HCT116 (cell line): Measurements from ENCODE around the gene LCMT1. TPM values are rescaled to one million over a fixed set of nuclear protein-coding genes. Genes with fewer than 3 reads are reported as not detected.

ENCODE experiments used
- ATAC-seq: fragments of 200-7000 bp; cut with Tn5 transposase; 2 replicates; pipeline ENCODE4 v1.9.1; 2020; ENCODE audit warnings: mild to moderate bottlenecking, moderate library complexity
- BruUV-seq: library from RNA; stranded (reverse); fragments of 400-500 nt; replicated peaks from 2 replicates; lab custom pipeline; 2021; lab: Mats Ljungman, UMichigan
- CTCF ChIA-PET: fragments of 300-600 bp; sonication (Branson Sonifier 250); formaldehyde crosslinking; loops from one replicate; lab custom pipeline; 2021; ENCODE audit warnings: antibody characterized with exemption; lab: Charles Lee
- POLR2A ChIA-PET: fragments of 300-600, 350-600 bp; sonication (Branson Sonifier 250); formaldehyde crosslinking; loops from one replicate; lab custom pipeline; 2021; ENCODE audit warnings: antibody characterized with exemption; lab: Charles Lee
- RAD21 ChIA-PET, 2 experiments: fragments of 300-600 bp; sonication (Branson Sonifier 250); formaldehyde crosslinking; loops; one replicate each; lab custom pipeline; 2023; ENCODE audit warnings: low total read pairs in 2 of 2; ENCODE audit not compliant: uncharacterized antibody in 2 of 2, unreplicated experiment in 2 of 2, low non-redundant PET in 1 of 2; lab: Charles Lee
- DNase-seq: peaks from one replicate; pipeline ENCODE4 v3.0.0-alpha.2; 2010; ENCODE audit warnings: low read depth, low spot score
- H2AFZ ChIP-seq: fragments of 200-600 bp; shearing (Covaris generic), sonication (generic); 2 replicates; pipeline ENCODE4 v1.6.1; 2017; ENCODE audit warnings: low read depth, mixed run types, mixed read lengths, antibody characterized with exemption, low read length; ENCODE audit not compliant: poor library complexity, severe bottlenecking
- H3K27ac ChIP-seq: 2 replicates; pipeline ENCODE4 v1.5.1; 2012; ENCODE audit warnings: low read depth, low read length
- H3K27me3 ChIP-seq: fragments of 200-600 bp; sonication (generic); 2 replicates; pipeline ENCODE4 v1.6.1; 2016; ENCODE audit warnings: mixed run types, low read length, mixed read lengths; ENCODE audit not compliant: insufficient read depth
- H3K36me3 ChIP-seq, 2 experiments: fragments of 200-500 bp in 1 of 2; fragments of 200-600 bp in 1 of 2; sonication (Bioruptor generic) in 1 of 2; sonication (generic) in 1 of 2; 2 replicates each; pipeline versions ENCODE4 v1.5.1 to v1.6.1; 2014 to 2016; ENCODE audit warnings: low read length in 2 of 2, inconsistent platforms in 1 of 2, mixed read lengths in 1 of 2, mixed run types in 1 of 2; ENCODE audit not compliant: insufficient read depth in 2 of 2, control insufficient read depth in 1 of 2
- H3K4me1 ChIP-seq, 2 experiments: fragments of 200-600 bp in 1 of 2; sonication (generic) in 1 of 2; 2 replicates each; pipeline versions ENCODE4 v1.5.1 to v1.6.1; 2012 to 2017; ENCODE audit warnings: low read length in 2 of 2, inconsistent platforms in 1 of 2, mild to moderate bottlenecking in 1 of 2, mixed read lengths in 1 of 2, mixed run types in 1 of 2, moderate library complexity in 1 of 2; ENCODE audit not compliant: insufficient read depth in 2 of 2, control insufficient read depth in 1 of 2
- H3K4me2 ChIP-seq: fragments of 200-600 bp; sonication (generic); 2 replicates; pipeline ENCODE4 v1.6.1; 2017; ENCODE audit warnings: mixed run types, low read length, mixed read lengths
- H3K4me3 ChIP-seq, 2 experiments: fragments of 200-600 bp in 1 of 2; sonication (generic) in 1 of 2; replicated peaks in 1 of 2; 2 replicates each; pipeline ENCODE4 v1.5.1; 2011 to 2016; ENCODE audit warnings: low read length in 2 of 2, control low read depth in 1 of 2, low read depth in 1 of 2, mild to moderate bottlenecking in 1 of 2, mixed read lengths in 1 of 2, mixed run types in 1 of 2
- H3K79me2 ChIP-seq: fragments of 200-600 bp; sonication (generic); 2 replicates; pipeline ENCODE4 v1.6.1; 2017; ENCODE audit warnings: mild to moderate bottlenecking, mixed run types, low read length, moderate library complexity, mixed read lengths; ENCODE audit not compliant: insufficient read depth
- H3K9ac ChIP-seq: fragments of 200-600 bp; sonication (generic); 2 replicates; pipeline ENCODE4 v1.6.1; 2016; ENCODE audit warnings: low read length, mixed read lengths
- H3K9me2 ChIP-seq: fragments of 200-600 bp; sonication (generic), shearing (Covaris generic); 2 replicates; pipeline ENCODE4 v1.6.1; 2017; ENCODE audit warnings: mixed run types, mild to moderate bottlenecking, moderate library complexity; ENCODE audit not compliant: insufficient read depth
- H3K9me3 ChIP-seq, 2 experiments: fragments of 200-500 bp in 1 of 2; fragments of 200-600 bp in 1 of 2; sonication (Bioruptor generic) in 1 of 2; sonication (generic) in 1 of 2; 2 replicates each; pipeline ENCODE4 v1.6.1; 2014 to 2017; ENCODE audit warnings: low read length in 2 of 2, mixed read lengths in 2 of 2, inconsistent platforms in 1 of 2, low read depth in 1 of 2, mild to moderate bottlenecking in 1 of 2, mixed run types in 1 of 2, moderate library complexity in 1 of 2; ENCODE audit not compliant: control insufficient read depth in 1 of 2, insufficient read depth in 1 of 2
- H4K20me1 ChIP-seq: fragments of 200-600 bp; sonication (generic), shearing (Covaris generic); 2 replicates; pipeline ENCODE4 v1.6.1; 2017; ENCODE audit warnings: mixed run types, mild to moderate bottlenecking, moderate library complexity; ENCODE audit not compliant: insufficient read depth
- ATF3 ChIP-seq: IDR thresholded peaks from 2 replicates; pipeline ENCODE4 v1.6.1; 2012
- CEBPB ChIP-seq: IDR thresholded peaks from 2 replicates; pipeline ENCODE4 v1.6.1; 2012; ENCODE audit warnings: low read depth
- EGR1 ChIP-seq: IDR thresholded peaks from 2 replicates; pipeline ENCODE4 v1.6.1; 2012; ENCODE audit warnings: low read depth
- EZH2 ChIP-seq: fragments of 200-600 bp; sonication (generic); IDR thresholded peaks from 2 replicates; pipeline ENCODE4 v1.6.1; 2017; ENCODE audit warnings: antibody characterized with exemption, mixed run types
- EZH2phosphoT487 ChIP-seq: fragments of 200-600 bp; IDR thresholded peaks from 2 replicates; pipeline ENCODE4 v1.6.1; 2018; ENCODE audit warnings: antibody characterized with exemption, borderline replicate concordance
- FOSL1 ChIP-seq: IDR thresholded peaks from 2 replicates; pipeline ENCODE4 v1.6.1; 2012; ENCODE audit warnings: low read depth
- JUND ChIP-seq: IDR thresholded peaks from 2 replicates; pipeline ENCODE4 v1.6.1; 2012
- RAD21 ChIP-seq: IDR thresholded peaks from 2 replicates; pipeline ENCODE4 v1.6.1; 2012; ENCODE audit warnings: low read depth, mild to moderate bottlenecking
- REST ChIP-seq: IDR thresholded peaks from 2 replicates; pipeline ENCODE4 v1.6.1; 2012; ENCODE audit warnings: low read depth
- SIN3A ChIP-seq: IDR thresholded peaks from 2 replicates; pipeline ENCODE4 v1.6.1; 2012; ENCODE audit warnings: low read depth
- SRF ChIP-seq: IDR thresholded peaks from 2 replicates; pipeline ENCODE4 v1.6.1; 2012; ENCODE audit warnings: low read depth
- TCF7L2 ChIP-seq: IDR thresholded peaks from 2 replicates; pipeline ENCODE4 v1.7.0; 2011; ENCODE audit warnings: borderline replicate concordance, inconsistent platforms; ENCODE audit not compliant: insufficient read depth, insufficient read length; ENCODE audit errors: extremely low read depth
- YY1 ChIP-seq: IDR thresholded peaks from 2 replicates; pipeline ENCODE4 v1.6.1; 2011; ENCODE audit warnings: low read length, low read depth, moderate library complexity, mild to moderate bottlenecking; ENCODE audit not compliant: insufficient replicate concordance; ENCODE audit errors: extremely low read depth
- ZFX ChIP-seq: fragments of 450-650 bp; IDR thresholded peaks from 2 replicates; pipeline ENCODE4 v1.6.1; 2017
- ZNF274 ChIP-seq: fragments of 200-500 bp; sonication (Bioruptor generic); IDR thresholded peaks from 2 replicates; pipeline ENCODE4 v1.6.1; 2014; ENCODE audit warnings: mild to moderate bottlenecking, low read depth, low read length, inconsistent platforms
- intact Hi-C: fragments of 100-400 bp; cut with micrococcal nuclease; formaldehyde crosslinking; loops from 2 replicates; pipeline ENCODE4 v1.10.0; 2022
- total RNA-seq: library from RNA; stranded (reverse); gene quantifications from one replicate; pipeline ENCODE4 v1.2.1, GENCODE V29; 2021; ENCODE audit not compliant: unreplicated experiment
- TF ChIP-seq, protein P1 (sequence below): IDR thresholded peaks from 2 replicates; pipeline ENCODE4 v1.6.1; 2012
- TF ChIP-seq, protein P2 (sequence below), 3 experiments: fragments of 200-600 bp in 1 of 3; sonication (generic) in 1 of 3; IDR thresholded peaks in 2 of 3; conservative IDR thresholded peaks in 1 of 3; 2 replicates each; pipeline ENCODE4 v1.5.1; 2012 to 2017; ENCODE audit warnings: low read depth in 2 of 3, low read length in 2 of 3, antibody characterized with exemption in 1 of 3, borderline replicate concordance in 1 of 3, control low read depth in 1 of 3, mild to moderate bottlenecking in 1 of 3, mixed read lengths in 1 of 3, mixed run types in 1 of 3, moderate library complexity in 1 of 3; ENCODE audit not compliant: insufficient read depth in 1 of 3

The LCMT1 gene
- total RNA-seq, 1 experiment from 2014 or later, result 52.4 TPM

DNA sequence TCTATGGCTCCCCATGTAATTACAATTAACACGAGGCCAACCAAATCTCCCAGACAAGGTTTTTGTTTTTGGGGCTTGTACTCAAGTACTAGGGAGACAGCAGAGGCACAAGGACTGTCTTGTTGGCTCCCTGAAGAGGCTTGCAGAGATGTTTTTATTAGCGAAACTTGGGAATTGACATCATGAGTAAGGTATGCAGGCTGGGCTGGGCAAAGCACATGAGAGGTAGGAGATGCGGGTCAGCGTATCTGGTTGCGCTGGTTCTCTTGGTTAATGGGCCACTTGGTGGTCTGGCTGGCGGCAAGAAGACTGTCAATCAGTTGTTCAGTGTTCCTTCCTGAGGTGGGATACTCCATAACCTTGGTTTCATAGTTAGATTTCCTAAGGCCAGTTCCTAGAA lies 28.9 kb downstream of the LCMT1 start:
- no peaks in the 10 kb centered on the region for H4K20me1 ChIP-seq
- no peak overlapping the region for H3K4me2 ChIP-seq
- H3K36me3 ChIP-seq, result peaks cover 7 to 15% of the 10 kb centered on the region in 2 experiments; a peak in 2 of 4 replicates
- no peak overlapping the region for H3K4me3 ChIP-seq
- no peaks in the 10 kb centered on the region for H3K9me3 ChIP-seq
- TF ChIP-seq ZNF274 (no peak), FOSL1 (no peak), EZH2phosphoT487 (no peak), JUND (no peak), EGR1 (no peak), SRF (no peak), EZH2 (no peak), ZFX (no peak), CEBPB (no peak), SIN3A (no peak)
- TF ChIP-seq, protein P1, sequence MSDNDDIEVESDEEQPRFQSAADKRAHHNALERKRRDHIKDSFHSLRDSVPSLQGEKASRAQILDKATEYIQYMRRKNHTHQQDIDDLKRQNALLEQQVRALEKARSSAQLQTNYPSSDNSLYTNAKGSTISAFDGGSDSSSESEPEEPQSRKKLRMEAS, result no peak
- TF ChIP-seq, all 23 proteins: peak for 0
- Histone ChIP-seq H3K9me2 (no peaks in the 10 kb centered on the region), H3K27ac (no peak overlapping the region), H3K27me3 (no peaks in the 10 kb centered on the region), H2AFZ (no peak overlapping the region), H3K4me1 (no peaks in the 10 kb centered on the region), H3K79me2 (no peaks in the 10 kb centered on the region), H3K9ac (no peak overlapping the region)
- CTCF ChIA-PET, result no interaction called here
- BruUV-seq, result no TSS peak
- no peak for DNase-seq
- ATAC-seq, result no peak
- RAD21 ChIA-PET, result no interaction called here
- POLR2A ChIA-PET, result no interaction called here
- intact Hi-C loops, result no loop called here

- Histone ChIP-seq H3K36me3 (peaks cover 7 to 15% of the 10 kb centered on the region in 2 experiments; a peak in 2 of 4 replicates), H3K27ac (no peak overlapping the region), H3K9me3 (no peaks in the 10 kb centered on the region), H3K9me2 (no peaks in the 10 kb centered on the region), H4K20me1 (no peaks in the 10 kb centered on the region), H3K4me3 (no peak overlapping the region), H2AFZ (no peak overlapping the region), H3K79me2 (no peaks in the 10 kb centered on the region), H3K9ac (no peak overlapping the region), H3K27me3 (no peaks in the 10 kb centered on the region), H3K4me2 (no peak overlapping the region), H3K4me1 (no peaks in the 10 kb centered on the region)
- TF ChIP-seq EZH2 (no peak), JUND (no peak), YY1 (no peak), RAD21 (no peak), ATF3 (no peak), ZNF274 (no peak), TCF7L2 (no peak), REST (no peak), SRF (no peak)
- TF ChIP-seq, protein P2, sequence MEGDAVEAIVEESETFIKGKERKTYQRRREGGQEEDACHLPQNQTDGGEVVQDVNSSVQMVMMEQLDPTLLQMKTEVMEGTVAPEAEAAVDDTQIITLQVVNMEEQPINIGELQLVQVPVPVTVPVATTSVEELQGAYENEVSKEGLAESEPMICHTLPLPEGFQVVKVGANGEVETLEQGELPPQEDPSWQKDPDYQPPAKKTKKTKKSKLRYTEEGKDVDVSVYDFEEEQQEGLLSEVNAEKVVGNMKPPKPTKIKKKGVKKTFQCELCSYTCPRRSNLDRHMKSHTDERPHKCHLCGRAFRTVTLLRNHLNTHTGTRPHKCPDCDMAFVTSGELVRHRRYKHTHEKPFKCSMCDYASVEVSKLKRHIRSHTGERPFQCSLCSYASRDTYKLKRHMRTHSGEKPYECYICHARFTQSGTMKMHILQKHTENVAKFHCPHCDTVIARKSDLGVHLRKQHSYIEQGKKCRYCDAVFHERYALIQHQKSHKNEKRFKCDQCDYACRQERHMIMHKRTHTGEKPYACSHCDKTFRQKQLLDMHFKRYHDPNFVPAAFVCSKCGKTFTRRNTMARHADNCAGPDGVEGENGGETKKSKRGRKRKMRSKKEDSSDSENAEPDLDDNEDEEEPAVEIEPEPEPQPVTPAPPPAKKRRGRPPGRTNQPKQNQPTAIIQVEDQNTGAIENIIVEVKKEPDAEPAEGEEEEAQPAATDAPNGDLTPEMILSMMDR (IDR thresholded peaks at IDR 0.05 in 2 of 3, conservative IDR thresholded peaks at IDR 0.05 in 1 of 3; ENCODE audit: borderline replicate concordance in 1 of 3, insufficient read depth in 1 of 3, low read depth in 2 of 3, low read length in 2 of 3), result no peak
- ATAC-seq (no peak), DNase-seq (no peak)
- CTCF ChIA-PET, result no interaction called here
- RAD21 ChIA-PET, result no interaction called here
- POLR2A ChIA-PET, result no interaction called here
- intact Hi-C loops, result no loop called here
- no TSS peak for BruUV-seq
Measured at GRCh38 chr16:25141648-25142047, 30.1 kb downstream of the LCMT1 start.
